HFFc6 (cell line): ENCODE results near the gene MAEA. TPM values are rescaled to one million over a fixed set of nuclear protein-coding genes. Genes with fewer than 3 reads are reported as not detected.
A peak's percentile ranks its signal among the peaks of the same experiment; 100 is the strongest.
"Not testable (repeated sequence)": the region's sequence is repeated elsewhere in the genome, so short reads cannot be mapped to it uniquely, and the experiment has no call there.

Experiments used
- DNase-seq: peaks from one replicate; pipeline ENCODE4 v3.0.0-alpha.2; 2018
- H3K27ac Mint-ChIP-seq: 2 replicates; pipeline ENCODE4 v1.8.0; 2020; ENCODE audit warnings: mild to moderate bottlenecking, mixed read lengths
- H3K27me3 Mint-ChIP-seq: 2 replicates; pipeline ENCODE4 v1.8.0; 2021; ENCODE audit warnings: mild to moderate bottlenecking, moderate library complexity, mixed read lengths; ENCODE audit not compliant: insufficient read depth
- H3K36me3 Mint-ChIP-seq: 2 replicates; pipeline ENCODE4 v1.8.0; 2021; ENCODE audit warnings: low read depth, mixed read lengths
- H3K4me1 Mint-ChIP-seq: 2 replicates; pipeline ENCODE4 v1.8.0; 2020; ENCODE audit warnings: low read depth, mixed read lengths
- H3K4me3 Mint-ChIP-seq: 2 replicates; pipeline ENCODE4 v1.8.0; 2020; ENCODE audit warnings: mild to moderate bottlenecking, moderate library complexity, mixed read lengths
- H3K9me3 Mint-ChIP-seq: 2 replicates; pipeline ENCODE4 v1.8.0; 2020; ENCODE audit warnings: mild to moderate bottlenecking, mixed read lengths
- CTCF ChIP-seq: fragments of 200-600 bp; sonication (generic); IDR thresholded peaks from 2 replicates; pipeline ENCODE4 v1.5.0; 2021; ENCODE audit warnings: antibody characterized with exemption, mild to moderate bottlenecking
- total RNA-seq, 6 experiments: library from RNA; stranded (reverse); fragmentation: NEBNext Ultra II Directional; extraction: Animal tissue kit (Norgen Biotek cat#: 25700); gene quantifications; 2 replicates in 1 of 6; 3 replicates in 5 of 6; pipeline ENCODE4 v1.2.3, GENCODE V29; 2021

The MAEA gene
- total RNA-seq, 6 experiments from 2014 or later = 56.0 to 65.4 (median 60.6) TPM

GRCh38 chr4:1321946-1322650 lies 32.4 kb downstream of the MAEA start:
- no peaks in the 10 kb centered on the region; the same call in 1 of the 2 replicates for H3K27me3 Mint-ChIP-seq
- peaks cover 26% of the 10 kb centered on the region for H3K36me3 Mint-ChIP-seq
- DNase-seq = no peak
- H3K27ac Mint-ChIP-seq = no peak overlapping the region
- no peak overlapping the region for H3K4me3 Mint-ChIP-seq
- H3K9me3 Mint-ChIP-seq = peaks cover 5% of the 10 kb centered on the region
- no peaks in the 10 kb centered on the region for H3K4me1 Mint-ChIP-seq
- TF ChIP-seq CTCF = no peak

- Mint-ChIP-seq H3K4me1 (no peaks in the 10 kb centered on the region), H3K27me3 (no peaks in the 10 kb centered on the region; the same call in 1 of the 2 replicates), H3K36me3 (peaks cover 23% of the 10 kb centered on the region), H3K4me3 (no peak overlapping the region), H3K27ac (no peak overlapping the region), H3K9me3 (peaks cover 5% of the 10 kb centered on the region)
- TF ChIP-seq CTCF = no peak
- no peak for DNase-seq
Observed at GRCh38 chr4:1323280-1323634, 33.6 kb downstream of the MAEA start.

GRCh38 chr4:1323635-1324442 lies 34.1 kb downstream of the MAEA start:
- Mint-ChIP-seq H3K27ac (no peak overlapping the region), H3K4me3 (no peak overlapping the region), H3K27me3 (no peaks in the 10 kb centered on the region; the same call in 1 of the 2 replicates), H3K36me3 (peaks cover 19% of the 10 kb centered on the region), H3K9me3 (peaks cover 5% of the 10 kb centered on the region), H3K4me1 (no peaks in the 10 kb centered on the region)
- no peak for TF ChIP-seq CTCF
- DNase-seq = peak; percentile 92

GRCh38 chr4:1324443-1325175 lies 34.9 kb downstream of the MAEA start:
- not testable (repeated sequence) for H3K27me3 Mint-ChIP-seq, H3K4me3 Mint-ChIP-seq, DNase-seq, H3K9me3 Mint-ChIP-seq, H3K4me1 Mint-ChIP-seq, H3K27ac Mint-ChIP-seq
- H3K36me3 Mint-ChIP-seq = peaks cover 14% of the 10 kb centered on the region

GRCh38 chr4:1325176-1325480 lies 35.4 kb downstream of the MAEA start:
- H3K36me3 Mint-ChIP-seq = peaks cover 14% of the 10 kb centered on the region
- no peaks in the 10 kb centered on the region for H3K27me3 Mint-ChIP-seq
- no peak for DNase-seq
- H3K27ac Mint-ChIP-seq = no peak overlapping the region
- H3K4me3 Mint-ChIP-seq = no peak overlapping the region
- no peak for TF ChIP-seq CTCF
- H3K4me1 Mint-ChIP-seq = no peaks in the 10 kb centered on the region
- peaks cover 5% of the 10 kb centered on the region for H3K9me3 Mint-ChIP-seq
